ENCODE results near the gene TRAF3.

GRCh38 chr14:102752239-102752847 is 24.9 kb upstream of the TRAF3 start:
- no peak for TF ChIP-seq CTCF (IDR thresholded peaks at IDR 0.05)
- no peak for TF ChIP-seq POLR2AphosphoS5 (IDR thresholded peaks at IDR 0.05; ENCODE audit: low read depth, low read length)
- no peak for TF ChIP-seq SIN3A (IDR thresholded peaks at IDR 0.05; ENCODE audit: borderline replicate concordance, insufficient read depth, low read depth, low read length)

Measured in Panc1 (cell line).